Measurements from ENCODE around the gene IFFO2.

The IFFO2 gene

DNA sequence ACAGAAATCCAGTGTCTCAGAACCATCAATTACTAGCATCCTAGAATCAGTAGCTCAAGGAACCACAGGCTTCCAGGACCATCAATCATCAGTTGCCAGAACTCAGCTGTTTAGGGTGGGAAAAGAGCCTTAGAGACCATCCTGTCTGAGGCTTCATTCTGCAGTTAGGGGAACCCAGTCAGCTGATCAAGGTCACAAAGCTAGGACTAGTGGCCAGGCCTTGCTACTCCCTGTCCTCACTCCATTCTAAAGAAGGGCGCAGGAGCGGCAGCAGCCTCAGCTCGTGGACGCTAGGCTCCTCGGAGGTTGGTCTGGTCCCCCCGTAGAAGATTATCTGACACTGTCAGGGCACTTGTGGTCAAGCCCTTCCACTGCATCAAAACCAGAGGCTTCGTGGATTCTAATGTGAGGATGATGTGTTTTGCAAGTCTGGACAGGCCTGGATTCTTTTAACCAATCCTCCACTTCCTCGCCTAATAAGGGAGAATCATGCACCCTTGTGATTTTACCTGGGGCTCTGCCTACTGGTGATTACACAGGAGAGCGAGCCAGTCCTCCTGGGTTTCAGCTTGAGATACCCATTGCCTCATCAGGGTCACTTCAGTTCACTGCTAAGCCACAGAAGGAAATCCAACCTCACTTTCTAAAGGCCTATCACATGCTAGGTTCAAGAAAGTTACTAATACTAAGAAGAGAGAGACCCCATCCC is 41.7 kb upstream of the IFFO2 start:
- TF ChIP-seq, protein P1, sequence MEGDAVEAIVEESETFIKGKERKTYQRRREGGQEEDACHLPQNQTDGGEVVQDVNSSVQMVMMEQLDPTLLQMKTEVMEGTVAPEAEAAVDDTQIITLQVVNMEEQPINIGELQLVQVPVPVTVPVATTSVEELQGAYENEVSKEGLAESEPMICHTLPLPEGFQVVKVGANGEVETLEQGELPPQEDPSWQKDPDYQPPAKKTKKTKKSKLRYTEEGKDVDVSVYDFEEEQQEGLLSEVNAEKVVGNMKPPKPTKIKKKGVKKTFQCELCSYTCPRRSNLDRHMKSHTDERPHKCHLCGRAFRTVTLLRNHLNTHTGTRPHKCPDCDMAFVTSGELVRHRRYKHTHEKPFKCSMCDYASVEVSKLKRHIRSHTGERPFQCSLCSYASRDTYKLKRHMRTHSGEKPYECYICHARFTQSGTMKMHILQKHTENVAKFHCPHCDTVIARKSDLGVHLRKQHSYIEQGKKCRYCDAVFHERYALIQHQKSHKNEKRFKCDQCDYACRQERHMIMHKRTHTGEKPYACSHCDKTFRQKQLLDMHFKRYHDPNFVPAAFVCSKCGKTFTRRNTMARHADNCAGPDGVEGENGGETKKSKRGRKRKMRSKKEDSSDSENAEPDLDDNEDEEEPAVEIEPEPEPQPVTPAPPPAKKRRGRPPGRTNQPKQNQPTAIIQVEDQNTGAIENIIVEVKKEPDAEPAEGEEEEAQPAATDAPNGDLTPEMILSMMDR (IDR thresholded peaks at IDR 0.05; ENCODE audit: unreplicated experiment in 3 of 3), result no peak
- Mint-ChIP-seq H3K36me3 (ENCODE audit: low read depth) (peaks cover 12% of the 10 kb centered on the region), H3K4me3 (no peak overlapping the region), H3K4me1 (peaks cover 4% of the 10 kb centered on the region), H3K27ac (no peak overlapping the region), H3K27me3 (ENCODE audit: low read depth) (peaks cover 6% of the 10 kb centered on the region), H3K9me3 (peaks cover 25% of the 10 kb centered on the region)

DNA sequence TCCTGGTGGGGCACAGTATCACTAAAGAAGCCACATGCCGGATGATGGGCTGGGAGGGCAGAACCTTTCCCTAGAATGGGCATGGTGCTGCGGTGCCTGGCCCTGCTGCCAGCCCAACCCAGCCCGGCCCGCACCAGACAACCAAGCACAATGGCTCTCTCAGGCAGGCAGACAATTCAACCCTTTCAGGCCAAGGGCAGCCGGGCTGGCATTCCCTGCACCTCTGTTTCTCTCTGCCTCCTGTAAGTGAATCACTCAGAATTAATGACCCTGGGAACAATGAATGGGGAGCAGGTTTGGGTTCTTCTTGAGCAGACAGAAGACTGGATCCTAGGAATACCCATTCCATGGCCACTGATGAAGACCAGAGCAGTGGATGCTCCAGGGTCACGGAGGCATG is 41.0 kb upstream of the IFFO2 start:
- Mint-ChIP-seq H3K4me1 (peaks cover 4% of the 10 kb centered on the region), H3K9me3 (peaks cover 25% of the 10 kb centered on the region), H3K4me3 (no peak overlapping the region), H3K27me3 (ENCODE audit: low read depth) (peaks cover 10% of the 10 kb centered on the region), H3K36me3 (ENCODE audit: low read depth) (peaks cover 12% of the 10 kb centered on the region), H3K27ac (no peak overlapping the region)
- TF ChIP-seq, protein P1 (IDR thresholded peaks at IDR 0.05; ENCODE audit: unreplicated experiment in 3 of 3), result no peak

DNA sequence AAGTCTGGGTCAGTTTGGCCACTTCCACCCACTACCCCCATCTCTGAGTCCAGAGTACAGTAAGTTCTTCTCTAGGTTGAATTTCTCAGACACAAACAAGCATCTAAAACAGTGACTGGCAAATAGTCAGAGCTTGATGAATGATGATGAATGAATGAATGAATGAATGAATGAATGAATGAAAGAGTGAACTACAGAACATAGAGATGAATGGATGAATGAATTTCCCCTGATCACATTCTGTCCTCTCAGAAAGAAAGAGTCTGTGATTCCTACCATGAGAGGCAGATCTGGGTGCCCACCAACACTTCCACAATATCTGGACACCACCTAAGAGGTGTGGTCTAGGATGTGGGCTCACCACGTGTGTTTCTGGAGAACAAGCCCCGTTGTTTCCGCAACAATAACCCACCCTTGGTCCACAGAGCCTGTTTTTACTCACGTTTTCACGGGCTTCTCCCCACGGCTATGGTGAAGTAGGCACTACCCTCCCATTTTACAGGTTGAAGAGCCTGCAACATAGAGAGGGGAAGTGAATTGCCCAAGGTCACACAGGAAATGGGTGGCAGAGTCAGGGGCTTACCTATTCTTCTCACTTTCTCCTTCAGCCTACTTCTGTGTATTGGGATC is 40.2 kb upstream of the IFFO2 start:
- TF ChIP-seq, protein P1 (IDR thresholded peaks at IDR 0.05; ENCODE audit: unreplicated experiment in 3 of 3), result no peak
- Mint-ChIP-seq H3K4me3 (no peak overlapping the region), H3K27me3 (ENCODE audit: low read depth) (peaks cover 10% of the 10 kb centered on the region), H3K9me3 (peaks cover 21% of the 10 kb centered on the region), H3K27ac (no peak overlapping the region), H3K4me1 (peaks cover 4% of the 10 kb centered on the region), H3K36me3 (ENCODE audit: low read depth) (peaks cover 9% of the 10 kb centered on the region)

DNA sequence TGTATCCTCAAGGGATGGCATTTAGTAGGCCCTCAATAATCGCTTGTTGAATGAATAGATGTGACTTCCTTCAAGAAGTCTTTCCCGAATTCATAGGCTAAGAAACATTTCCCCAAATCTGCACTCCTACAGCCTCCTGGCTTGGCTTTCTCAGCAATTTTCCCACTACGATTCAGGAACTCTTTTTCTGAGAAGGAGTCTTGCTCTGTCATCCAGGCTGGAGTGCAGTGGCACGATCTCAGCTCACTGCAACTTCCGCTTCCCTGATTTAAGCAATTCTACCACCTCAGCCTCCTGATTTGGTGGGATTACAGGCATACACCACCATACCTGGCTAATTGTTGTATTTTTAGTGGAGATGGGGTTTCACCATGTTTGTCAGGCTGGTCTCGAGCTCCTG is 37.9 kb upstream of the IFFO2 start:
- H3K4me1 Mint-ChIP-seq, result peaks cover 2% of the 10 kb centered on the region
- H3K9me3 Mint-ChIP-seq, result peaks cover 3% of the 10 kb centered on the region
- TF ChIP-seq, protein P1 (IDR thresholded peaks at IDR 0.05; ENCODE audit: unreplicated experiment in 3 of 3), result no peak
- no peak overlapping the region for H3K27ac Mint-ChIP-seq
- no peaks in the 10 kb centered on the region for H3K36me3 Mint-ChIP-seq (ENCODE audit: low read depth)
- H3K27me3 Mint-ChIP-seq (ENCODE audit: low read depth), result peaks cover 10% of the 10 kb centered on the region
- H3K4me3 Mint-ChIP-seq, result no peak overlapping the region

DNA sequence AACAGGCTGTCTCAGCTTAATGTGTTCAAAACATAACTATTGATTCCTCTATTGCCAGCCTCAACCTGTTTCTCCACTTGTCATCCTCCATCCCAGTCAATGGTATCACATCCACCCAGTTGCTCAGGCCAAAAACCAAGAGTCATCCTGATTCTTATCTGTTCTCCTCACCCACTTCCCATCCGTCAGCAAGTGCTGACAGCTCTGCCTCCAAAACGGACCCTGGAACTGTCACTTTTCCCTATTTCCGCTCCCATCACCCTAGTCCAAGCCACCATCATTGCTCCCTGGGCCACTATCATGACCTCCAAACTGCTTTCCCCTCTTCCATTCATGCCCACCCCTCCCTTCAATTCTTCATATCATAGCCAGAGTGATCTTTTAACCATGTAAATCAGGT is 36.2 kb upstream of the IFFO2 start:
- Mint-ChIP-seq H3K9me3 (no peaks in the 10 kb centered on the region), H3K27ac (no peak overlapping the region), H3K4me1 (no peaks in the 10 kb centered on the region), H3K36me3 (ENCODE audit: low read depth) (no peaks in the 10 kb centered on the region), H3K4me3 (no peak overlapping the region), H3K27me3 (ENCODE audit: low read depth) (peaks cover 9% of the 10 kb centered on the region)
- TF ChIP-seq, protein P1 (IDR thresholded peaks at IDR 0.05; ENCODE audit: unreplicated experiment in 3 of 3), result no peak

DNA sequence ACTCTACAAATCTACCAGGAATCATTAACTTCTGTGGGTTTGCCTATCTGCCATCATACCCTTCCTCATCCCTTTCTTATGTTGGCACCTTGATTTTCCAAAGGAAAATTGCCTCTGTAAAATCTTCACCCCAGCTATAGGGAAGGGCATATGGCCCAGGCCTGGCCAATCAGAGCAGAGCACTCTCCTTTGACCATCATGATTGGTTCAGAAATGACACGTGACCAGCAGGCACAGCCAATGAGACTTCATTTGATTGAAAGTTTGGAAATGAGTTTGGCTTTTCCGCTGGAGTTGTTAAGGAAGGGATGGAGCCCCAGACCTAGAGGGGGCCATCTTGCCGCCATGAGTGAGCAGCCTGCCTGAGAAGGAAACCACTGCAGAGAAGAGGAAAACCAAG is 35.1 kb upstream of the IFFO2 start:
- H3K27ac Mint-ChIP-seq, result no peak overlapping the region
- TF ChIP-seq, protein P1 (IDR thresholded peaks at IDR 0.05; ENCODE audit: unreplicated experiment in 3 of 3), result no peak
- no peak overlapping the region for H3K4me3 Mint-ChIP-seq
- no peaks in the 10 kb centered on the region for H3K36me3 Mint-ChIP-seq (ENCODE audit: low read depth)
- peaks cover 15% of the 10 kb centered on the region for H3K27me3 Mint-ChIP-seq (ENCODE audit: low read depth)
- H3K4me1 Mint-ChIP-seq, result no peaks in the 10 kb centered on the region
- H3K9me3 Mint-ChIP-seq, result no peaks in the 10 kb centered on the region
